K562 treated with DMSO at 1 percent for 12 hours (cell line): Measurements from ENCODE around the gene COPS9. TPM values are rescaled to one million over a fixed set of nuclear protein-coding genes. Genes with fewer than 3 reads are reported as not detected.

Source experiments
- total RNA-seq: library from RNA; unstranded; fragments of 300-600 nt; gene quantifications from 2 replicates; pipeline ENCODE4 v1.2.3, GENCODE V29; 2022; ENCODE audit not compliant: insufficient read depth

Gene COPS9
- total RNA-seq, result 126 and 266 TPM in 2 replicates

DNA sequence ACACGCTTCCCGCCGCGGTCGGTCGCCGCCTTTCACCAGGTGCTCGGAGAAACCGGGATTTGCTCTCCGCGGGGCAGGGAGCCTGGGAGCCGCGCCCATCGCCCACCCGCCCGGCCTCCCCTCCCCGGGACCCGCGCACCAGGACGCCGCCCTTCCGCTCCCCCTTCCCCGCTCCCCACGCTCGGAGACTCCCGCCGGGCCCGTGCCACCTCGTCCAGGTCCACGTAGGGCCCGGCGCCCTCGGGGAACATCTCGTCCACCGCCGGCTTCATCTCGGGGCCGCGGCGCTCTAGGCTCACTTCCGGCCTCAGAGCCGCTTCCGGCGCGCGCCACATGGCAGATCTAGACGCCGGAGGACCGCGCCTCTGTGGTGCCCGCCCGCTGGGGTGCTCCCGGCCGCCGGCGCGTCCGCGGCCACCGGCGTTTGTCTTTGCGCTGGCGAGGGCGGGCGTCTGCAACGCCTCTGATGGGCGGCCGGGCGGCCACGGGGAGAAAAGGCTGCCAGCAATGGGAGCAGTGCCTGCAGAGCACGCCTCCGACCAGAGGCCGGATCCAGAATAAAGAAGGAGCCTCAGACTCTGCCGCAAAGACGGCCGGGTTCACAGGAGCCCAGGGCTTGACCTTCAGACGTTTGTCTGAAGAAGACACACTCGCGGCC lies at the start of gene COPS9:
Gene COPS9 (minus strand): TSS at position 293 of the 658 bp plus-strand sequence. CDS start 21 bp downstream, at position 272.

DNA sequence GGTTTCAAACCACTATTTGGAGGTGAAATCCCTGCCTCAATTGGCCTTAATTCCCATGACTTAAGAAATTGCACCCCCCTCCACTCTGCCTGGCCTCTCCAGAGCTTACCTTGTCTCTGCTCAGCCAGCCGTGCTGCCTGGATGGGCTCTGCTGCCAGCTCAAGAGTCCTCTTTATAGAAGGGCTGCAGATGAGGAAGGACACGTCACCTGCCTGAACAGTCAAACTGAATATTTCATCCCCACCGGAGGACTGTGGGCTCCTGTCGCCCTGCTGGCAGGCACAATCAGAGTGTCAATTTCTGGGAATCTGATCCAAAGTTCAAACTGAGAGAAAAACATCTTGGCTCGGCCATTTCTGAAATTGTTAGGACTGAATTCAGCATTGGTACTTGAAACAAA lies 4.4 kb upstream of the COPS9 start, which contains the start of gene OTOS:
Gene OTOS (minus strand): TSS at position 148 of the 400 bp plus-strand sequence. CDS start 332 bp downstream, outside the sequence.

Other genes starting within 250 kb of the COPS9 start
- 66.9 and 81.5 TPM in 2 replicates for gene NDUFA10, start 111.0 kb downstream of the COPS9 start, total RNA-seq
- gene OR6B2, start 105.9 kb downstream of the COPS9 start, total RNA-seq, result not detected in 2 replicates
- not detected in 2 replicates for gene OR6B3, start 82.8 kb downstream of the COPS9 start, total RNA-seq
- gene OTOS, start 4.4 kb upstream of the COPS9 start, total RNA-seq, result not detected in 2 replicates